DMS153 (cell line): ENCODE data around the gene CCDC78.
"Not testable (repeated sequence)": the region's sequence is repeated elsewhere in the genome, so short reads cannot be mapped to it uniquely, and the experiment has no call there.

Experiments used
- DNase-seq: peaks from one replicate; lab custom pipeline; 2025; lab: John Stamatoyannopoulos, UW

Gene CCDC78

GRCh38 chr16:722835-723633 is 3.2 kb downstream of the CCDC78 start:
- no peak for DNase-seq

DNA sequence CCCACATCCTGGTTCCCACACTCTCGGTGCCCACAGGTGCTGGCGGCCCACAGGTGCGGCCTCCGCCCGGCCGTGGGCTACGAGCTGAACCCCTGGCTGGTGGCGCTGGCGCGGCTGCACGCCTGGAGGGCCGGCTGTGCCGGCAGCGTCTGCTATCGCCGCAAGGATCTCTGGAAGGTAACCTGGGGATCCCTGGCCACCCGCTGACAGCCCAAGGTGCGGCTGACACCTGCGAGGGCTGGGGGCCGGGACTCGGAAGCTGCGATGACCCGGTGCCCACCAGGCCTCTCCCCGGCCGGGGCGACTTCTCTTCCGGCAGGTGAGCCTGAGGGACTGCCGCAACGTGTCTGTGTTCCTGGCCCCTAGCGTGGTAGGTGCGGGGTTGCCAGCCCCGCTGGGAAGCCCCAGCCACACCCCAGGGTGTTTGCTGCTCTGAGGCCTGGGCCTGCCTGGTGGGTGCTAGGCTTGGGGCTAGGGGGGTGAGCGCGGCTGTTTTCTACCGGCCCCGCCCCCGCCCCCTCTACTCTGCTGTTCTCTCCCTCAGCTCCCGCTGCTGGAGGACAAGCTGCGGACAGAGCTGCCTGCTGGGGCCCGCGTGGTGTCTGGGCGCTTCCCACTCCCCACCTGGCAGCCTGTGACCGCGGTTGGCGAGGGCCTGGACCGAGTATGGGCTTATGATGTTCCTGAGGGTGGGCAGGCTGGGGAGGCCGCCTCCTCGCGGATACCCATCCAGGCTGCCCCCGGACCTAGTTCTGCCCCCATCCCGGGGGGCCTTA is 4.3 kb downstream of the CCDC78 start:
- DNase-seq = no peak

GRCh38 chr16:720990-721764 is 5.1 kb downstream of the CCDC78 start, which contains the start of gene ANTKMT:
Gene ANTKMT (plus strand): TSS chr16:721146. CDS start chr16:721275, 129 bp downstream.
- peak; percentile 82 for DNase-seq

GRCh38 chr16:720447-720989 is 5.7 kb downstream of the CCDC78 start:
- DNase-seq = peak; percentile 34

DNA sequence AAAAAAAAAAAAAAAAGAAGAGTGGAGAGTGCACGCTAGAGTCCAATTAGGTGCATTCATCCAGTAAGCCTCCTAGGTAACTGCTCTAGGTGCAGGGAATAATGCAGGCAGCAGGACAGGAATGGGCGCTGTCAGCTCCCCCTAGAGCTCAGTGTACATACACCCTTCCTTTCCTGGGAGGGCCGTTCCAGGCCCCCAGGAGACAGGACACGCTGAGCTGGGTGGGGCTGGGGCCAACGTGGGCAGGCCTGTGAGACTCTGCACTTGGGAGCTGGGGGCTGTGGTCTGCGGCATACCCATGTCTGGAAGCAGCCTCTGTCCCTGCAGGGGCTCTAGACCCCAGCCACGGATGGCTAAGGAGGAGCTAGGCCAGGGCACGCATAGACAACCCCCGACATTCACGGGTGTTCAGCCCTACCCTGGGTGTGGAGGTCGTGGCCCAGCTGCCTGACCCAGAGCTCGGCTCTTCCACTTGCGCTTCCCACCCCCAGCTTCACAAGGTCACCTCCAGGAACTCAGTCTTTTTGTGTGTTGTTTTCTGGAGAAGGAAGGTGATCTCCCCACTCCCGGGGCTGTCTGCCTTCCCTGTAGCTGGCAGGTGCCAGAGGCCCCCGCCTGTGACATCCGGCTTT is 6.3 kb downstream of the CCDC78 start:
- peak; percentile 9 for DNase-seq

- no peak for DNase-seq
These were observed 7.3 kb downstream of the CCDC78 start for GRCh38 chr16:718922-719321.

- DNase-seq = no peak
These were observed 7.9 kb downstream of the CCDC78 start for GRCh38 chr16:718389-718788.

GRCh38 chr16:717450-718245 is 8.6 kb downstream of the CCDC78 start:
- DNase-seq = no peak

DNA sequence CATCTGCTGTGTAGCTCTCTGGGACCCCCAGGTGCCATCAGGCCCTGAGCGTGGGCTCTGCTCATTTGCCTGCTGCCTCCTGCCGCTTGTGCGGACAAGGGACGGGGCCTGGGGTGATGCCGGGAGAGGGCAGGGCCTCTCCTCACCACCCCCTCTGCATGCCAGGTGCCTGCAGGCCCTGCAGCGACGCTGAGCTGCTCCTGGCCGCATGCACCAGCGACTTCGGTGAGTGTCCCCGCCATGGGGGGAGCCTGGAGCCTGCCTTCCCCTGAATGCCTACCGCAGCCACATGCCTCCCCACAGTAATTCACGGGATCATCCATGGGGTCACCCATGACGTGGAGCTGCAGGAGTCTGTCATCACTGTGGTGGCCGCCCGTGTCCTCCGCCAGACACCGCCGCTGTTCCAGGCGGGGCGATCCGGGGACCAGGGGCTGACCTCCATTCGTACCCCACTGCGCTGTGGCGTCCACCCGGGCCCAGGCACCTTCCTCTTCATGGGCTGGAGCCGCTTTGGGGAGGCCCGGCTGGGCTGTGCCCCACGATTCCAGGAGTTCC is 9.4 kb downstream of the CCDC78 start:
- no peak for DNase-seq

DNA sequence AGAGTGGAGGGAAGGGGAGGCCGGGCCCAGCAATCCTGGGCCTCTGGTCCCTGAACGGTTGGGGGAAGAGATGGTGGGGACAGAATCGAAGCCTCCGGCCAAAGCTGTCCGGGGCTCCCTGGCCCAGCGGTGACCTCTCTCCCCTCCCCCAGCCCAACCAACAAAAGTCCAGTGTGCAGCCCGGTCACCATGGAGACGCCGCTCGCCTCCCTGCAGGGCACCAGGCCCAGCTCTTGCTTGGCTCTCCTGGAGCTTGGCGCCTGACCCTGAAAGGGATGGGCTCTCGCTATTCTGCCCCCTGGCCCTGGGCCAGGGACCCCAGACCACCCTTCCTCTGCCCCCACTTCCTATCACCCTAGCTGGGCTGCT is 10.1 kb downstream of the CCDC78 start:
- no peak for DNase-seq

DNA sequence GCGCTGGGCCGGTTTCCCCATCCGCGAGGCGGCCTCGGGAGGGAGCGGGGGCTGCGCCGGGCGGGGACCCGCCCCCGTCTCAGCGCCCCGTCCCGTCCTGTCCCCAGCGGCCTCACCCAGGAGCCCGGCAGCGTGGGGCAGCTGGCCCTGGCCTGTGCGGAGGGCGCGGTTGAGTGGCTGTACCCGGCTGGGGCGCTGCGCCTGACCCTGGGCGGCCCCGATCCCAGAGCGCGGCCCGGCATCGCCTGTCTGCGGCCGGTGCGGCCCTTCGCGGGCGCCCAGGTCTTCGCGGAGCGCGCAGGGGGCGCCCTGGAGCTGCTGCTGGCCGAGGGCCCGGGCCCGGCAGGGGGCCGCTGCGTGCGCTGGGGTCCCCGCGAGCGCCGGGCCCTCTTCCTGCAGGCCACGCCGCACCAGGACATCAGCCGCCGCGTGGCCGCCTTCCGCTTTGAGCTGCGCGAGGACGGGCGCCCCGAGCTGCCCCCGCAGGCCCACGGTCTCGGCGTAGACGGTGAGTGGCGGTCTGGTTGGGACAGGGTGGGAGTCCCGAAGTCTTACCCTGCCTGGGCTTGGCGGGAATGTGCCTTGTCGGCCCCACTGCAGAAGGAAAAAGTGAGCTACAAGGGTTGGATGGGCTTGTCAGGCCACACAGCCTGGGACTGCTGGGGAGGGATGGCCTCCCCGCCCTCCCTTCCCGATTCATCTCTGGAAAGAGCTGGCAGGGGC is 10.6 kb downstream of the CCDC78 start:
- no peak for DNase-seq

GRCh38 chr16:714558-715476 is 11.4 kb downstream of the CCDC78 start, which contains the start of gene METRN:
Gene METRN (plus strand): TSS chr16:715118. CDS start chr16:715290, 172 bp downstream.
- DNase-seq = peak; percentile 65

DNA sequence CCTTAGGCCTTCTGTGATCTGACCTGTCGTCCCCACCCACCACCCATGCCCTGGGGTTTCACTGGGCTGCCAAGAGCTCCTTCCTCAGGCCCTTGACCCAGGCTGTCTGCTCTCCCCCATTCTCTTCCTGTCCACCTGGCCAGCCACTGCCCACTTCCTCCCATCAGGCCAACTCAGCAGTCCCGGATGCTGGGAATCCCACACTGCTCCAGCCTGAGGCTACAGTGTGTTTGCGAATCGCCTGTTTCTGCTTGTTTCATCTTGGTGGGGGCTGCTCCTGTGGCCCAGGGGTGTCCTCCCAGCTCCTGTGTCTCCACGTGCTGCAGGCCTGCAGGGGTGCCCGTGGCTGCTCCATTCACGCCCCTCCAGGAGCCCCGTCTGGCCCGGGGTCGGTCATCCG is 12.2 kb downstream of the CCDC78 start:
- no peak for DNase-seq

- DNase-seq = not testable (repeated sequence)
These were observed 13.4 kb downstream of the CCDC78 start for GRCh38 chr16:712740-713250.

- no peak for DNase-seq
These were observed 14.5 kb downstream of the CCDC78 start for GRCh38 chr16:711548-712320.

- no peak for DNase-seq
These were observed 15.2 kb downstream of the CCDC78 start for GRCh38 chr16:711084-711483.

GRCh38 chr16:710500-711075 is 15.7 kb downstream of the CCDC78 start:
- no peak for DNase-seq
